Smooth muscle cell (in vitro differentiated cells): Measurements from ENCODE around the gene UGT1A7. TPM values are rescaled to one million over a fixed set of nuclear protein-coding genes. Genes with fewer than 3 reads are reported as not detected.
"Not testable (repeated sequence)": the region's sequence is repeated elsewhere in the genome, so short reads cannot be mapped to it uniquely, and the experiment has no call there.

Experiments used
- DNase-seq: peaks from one replicate; lab custom pipeline; 2025; ENCODE audit not compliant: unreplicated experiment; lab: John Stamatoyannopoulos, UW
- H2AFZ ChIP-seq: fragments of 200-600 bp; sonication (generic); 2 replicates; pipeline ENCODE4 v1.6.0; 2016; ENCODE audit warnings: antibody characterized with exemption, low read depth, mild to moderate bottlenecking
- H3F3A ChIP-seq: fragments of 200-600 bp; sonication (generic); 2 replicates; pipeline ENCODE4 v1.6.0; 2017; ENCODE audit warnings: antibody characterized with exemption, low read depth
- H3K27ac ChIP-seq: fragments of 200-600 bp; sonication (generic); 2 replicates; pipeline ENCODE4 v1.5.1; 2016; ENCODE audit warnings: low read depth, mild to moderate bottlenecking
- H3K27me3 ChIP-seq: fragments of 200-600 bp; sonication (generic); 2 replicates; pipeline ENCODE4 v1.6.1; 2016; ENCODE audit warnings: low read depth, mild to moderate bottlenecking
- H3K36me3 ChIP-seq: fragments of 200-600 bp; sonication (generic); 2 replicates; pipeline ENCODE4 v1.5.1; 2016; ENCODE audit warnings: low read depth
- H3K4me1 ChIP-seq: fragments of 200-600 bp; sonication (generic); 2 replicates; pipeline ENCODE4 v1.5.1; 2016; ENCODE audit warnings: low read depth
- H3K4me2 ChIP-seq: fragments of 200-600 bp; sonication (generic); 2 replicates; pipeline ENCODE4 v1.6.0; 2016; ENCODE audit warnings: mild to moderate bottlenecking
- H3K4me3 ChIP-seq: fragments of 200-600 bp; sonication (generic); 2 replicates; pipeline ENCODE4 v1.5.1; 2016; ENCODE audit warnings: mild to moderate bottlenecking
- H3K79me2 ChIP-seq: fragments of 200-600 bp; sonication (generic); 2 replicates; pipeline ENCODE4 v1.6.0; 2016; ENCODE audit warnings: low read depth, mild to moderate bottlenecking
- H3K9ac ChIP-seq: fragments of 200-600 bp; sonication (generic); 2 replicates; pipeline ENCODE4 v1.6.0; 2016; ENCODE audit warnings: low read depth
- H3K9me3 ChIP-seq: fragments of 200-600 bp; sonication (generic); replicated peaks from 2 replicates; pipeline ENCODE4 v1.5.1; 2016; ENCODE audit warnings: low read depth
- H4K20me1 ChIP-seq: fragments of 200-600 bp; sonication (generic); 2 replicates; pipeline ENCODE4 v1.6.0; 2016; ENCODE audit warnings: low read depth
- WGBS: methylation state at CpG from one replicate; pipeline ENCODE4 v1.1.7; 2016; ENCODE audit warnings: low lambda C conversion rate; 5-methylcytosine and 5-hydroxymethylcytosine counted together
- polyA plus RNA-seq: library from polyadenylated mRNA; unstranded; fragments of >200 nt; fragmentation: Nextera tagmentation; extraction: Ambion mirVana; gene quantifications from 2 replicates; pipeline ENCODE4 v1.2.1, GENCODE V29; 2016
- total RNA-seq: library from RNA; depleted of rRNA; stranded (reverse); fragments of >200 nt; gene quantifications from 2 replicates; pipeline ENCODE4 v1.2.3, GENCODE V29; 2014
- TF ChIP-seq, protein P1 (sequence below): fragments of 200-600 bp; sonication (generic); IDR thresholded peaks from 2 replicates; pipeline ENCODE4 v1.5.1; 2017; ENCODE audit warnings: borderline replicate concordance, mild to moderate bottlenecking, antibody characterized with exemption; ENCODE audit not compliant: insufficient read depth, poor library complexity, severe bottlenecking

UGT1A7 gene
- total and polyA plus RNA-seq, 2 experiments from 2014 or later, result not detected

DNA sequence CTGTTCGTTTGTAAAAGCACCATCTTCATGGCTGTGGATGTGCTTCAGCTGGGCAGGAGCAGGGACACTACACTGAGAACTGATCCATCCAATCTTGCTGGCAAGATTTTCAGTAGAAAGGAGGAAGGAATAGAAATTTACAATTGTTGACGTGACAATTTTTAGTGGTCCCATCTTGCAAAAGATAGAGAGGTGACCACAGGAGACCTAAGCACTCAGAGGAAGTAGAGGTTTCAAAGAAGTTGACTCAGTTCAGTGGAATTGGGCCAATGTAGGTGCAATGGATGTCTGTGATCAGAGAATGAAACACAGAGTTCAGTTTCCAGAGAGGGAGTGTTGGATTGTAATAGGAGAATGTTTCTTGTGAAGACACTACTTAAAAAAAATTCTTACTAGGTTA is 32.4 kb downstream of the UGT1A7 start:
- no peak overlapping the region for H3K9ac ChIP-seq
- no peak for DNase-seq
- no peaks in the 10 kb centered on the region for H3K79me2 ChIP-seq
- 89% methylated on average over 2 of the region's 2 CpGs for whole genome bisulfite sequencing
- H3K36me3 ChIP-seq, result no peaks in the 10 kb centered on the region
- H3K27ac ChIP-seq, result no peak overlapping the region
- TF ChIP-seq, protein P1, sequence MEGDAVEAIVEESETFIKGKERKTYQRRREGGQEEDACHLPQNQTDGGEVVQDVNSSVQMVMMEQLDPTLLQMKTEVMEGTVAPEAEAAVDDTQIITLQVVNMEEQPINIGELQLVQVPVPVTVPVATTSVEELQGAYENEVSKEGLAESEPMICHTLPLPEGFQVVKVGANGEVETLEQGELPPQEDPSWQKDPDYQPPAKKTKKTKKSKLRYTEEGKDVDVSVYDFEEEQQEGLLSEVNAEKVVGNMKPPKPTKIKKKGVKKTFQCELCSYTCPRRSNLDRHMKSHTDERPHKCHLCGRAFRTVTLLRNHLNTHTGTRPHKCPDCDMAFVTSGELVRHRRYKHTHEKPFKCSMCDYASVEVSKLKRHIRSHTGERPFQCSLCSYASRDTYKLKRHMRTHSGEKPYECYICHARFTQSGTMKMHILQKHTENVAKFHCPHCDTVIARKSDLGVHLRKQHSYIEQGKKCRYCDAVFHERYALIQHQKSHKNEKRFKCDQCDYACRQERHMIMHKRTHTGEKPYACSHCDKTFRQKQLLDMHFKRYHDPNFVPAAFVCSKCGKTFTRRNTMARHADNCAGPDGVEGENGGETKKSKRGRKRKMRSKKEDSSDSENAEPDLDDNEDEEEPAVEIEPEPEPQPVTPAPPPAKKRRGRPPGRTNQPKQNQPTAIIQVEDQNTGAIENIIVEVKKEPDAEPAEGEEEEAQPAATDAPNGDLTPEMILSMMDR, result no peak
- no peak overlapping the region for H3K4me2 ChIP-seq
- no peaks in the 10 kb centered on the region for H4K20me1 ChIP-seq
- H3K9me3 ChIP-seq, result no peaks in the 10 kb centered on the region
- no peaks in the 10 kb centered on the region for H3F3A ChIP-seq
- H2AFZ ChIP-seq, result no peak overlapping the region
- H3K4me3 ChIP-seq, result no peak overlapping the region
- no peaks in the 10 kb centered on the region for H3K27me3 ChIP-seq
- no peaks in the 10 kb centered on the region for H3K4me1 ChIP-seq

DNA sequence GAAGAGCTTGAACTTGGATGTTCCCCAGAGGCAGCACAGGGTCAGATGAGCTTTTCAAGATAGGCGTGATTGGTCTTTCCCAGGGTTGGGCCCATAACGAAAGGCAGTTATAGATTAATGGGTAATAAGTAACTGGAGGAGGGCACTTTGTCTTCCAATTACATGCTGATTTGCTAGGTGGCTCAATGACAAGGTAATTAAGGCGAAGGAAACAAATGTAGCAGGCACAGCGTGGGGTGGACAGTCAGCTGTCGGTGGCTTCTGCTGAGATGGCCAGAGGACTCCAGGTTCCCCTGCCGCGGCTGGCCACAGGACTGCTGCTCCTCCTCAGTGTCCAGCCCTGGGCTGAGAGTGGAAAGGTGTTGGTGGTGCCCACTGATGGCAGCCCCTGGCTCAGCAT is 36.9 kb downstream of the UGT1A7 start, which contains the start of gene UGT1A4:
Gene UGT1A4 (plus strand): TSS at position 185 of the 400 bp plus-strand sequence. CDS start 85 bp downstream, at position 270.
- Histone ChIP-seq H2AFZ (no peak within 1 kb of the TSS), H3K4me3 (no peak within 1 kb of the TSS), H3K27me3 (no peaks in the 10 kb centered on the region), H3F3A (no peaks in the 10 kb centered on the region), H3K36me3 (no peaks in the 10 kb centered on the region), H4K20me1 (no peaks in the 10 kb centered on the region), H3K9ac (no peak within 1 kb of the TSS), H3K79me2 (no peaks in the 10 kb centered on the region), H3K4me2 (no peak within 1 kb of the TSS), H3K4me1 (no peaks in the 10 kb centered on the region), H3K9me3 (no peaks in the 10 kb centered on the region), H3K27ac (no peak within 1 kb of the TSS)
- 94% methylated on average over 7 of the region's 7 CpGs for WGBS
- TF ChIP-seq, protein P1, result no peak
- DNase-seq, result no peak

DNA sequence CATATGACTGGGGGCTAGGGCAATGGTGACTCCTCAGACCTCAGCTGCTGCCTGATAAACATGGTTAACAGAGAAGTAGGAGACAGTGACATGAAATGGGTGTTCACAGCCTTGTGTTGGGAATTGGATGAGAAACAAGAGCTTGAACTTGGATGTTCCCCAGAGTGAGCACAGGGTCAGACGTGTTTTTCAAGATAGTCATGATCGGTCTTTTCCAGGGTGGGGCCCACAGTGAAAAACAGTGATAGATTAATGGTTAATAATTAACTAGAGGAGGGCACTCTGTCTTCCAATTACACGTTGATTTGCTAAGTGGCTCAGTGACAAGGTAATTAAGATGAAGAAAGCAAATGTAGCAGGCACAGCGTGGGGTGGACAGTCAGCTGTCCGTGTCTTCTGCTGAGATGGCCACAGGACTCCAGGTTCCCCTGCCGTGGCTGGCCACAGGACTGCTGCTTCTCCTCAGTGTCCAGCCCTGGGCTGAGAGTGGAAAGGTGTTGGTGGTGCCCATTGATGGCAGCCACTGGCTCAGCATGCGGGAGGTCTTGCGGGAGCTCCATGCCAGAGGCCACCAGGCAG is 47.1 kb downstream of the UGT1A7 start, which contains the start of gene UGT1A3:
Gene UGT1A3 (plus strand): TSS at position 320 of the 579 bp plus-strand sequence. CDS start 85 bp downstream, at position 405.
- Histone ChIP-seq H3K36me3 (no peaks in the 10 kb centered on the region), H3K4me2 (no peak within 1 kb of the TSS), H3F3A (no peaks in the 10 kb centered on the region), H3K4me3 (no peak within 1 kb of the TSS), H3K27ac (no peak within 1 kb of the TSS), H3K9ac (no peak within 1 kb of the TSS), H3K27me3 (no peaks in the 10 kb centered on the region), H4K20me1 (no peaks in the 10 kb centered on the region), H3K4me1 (no peaks in the 10 kb centered on the region), H3K9me3 (no peaks in the 10 kb centered on the region), H3K79me2 (no peaks in the 10 kb centered on the region), H2AFZ (no peak within 1 kb of the TSS)
- 84% methylated on average over 8 of the region's 8 CpGs for WGBS
- DNase-seq, result no peak
- TF ChIP-seq, protein P1, result no peak

DNA sequence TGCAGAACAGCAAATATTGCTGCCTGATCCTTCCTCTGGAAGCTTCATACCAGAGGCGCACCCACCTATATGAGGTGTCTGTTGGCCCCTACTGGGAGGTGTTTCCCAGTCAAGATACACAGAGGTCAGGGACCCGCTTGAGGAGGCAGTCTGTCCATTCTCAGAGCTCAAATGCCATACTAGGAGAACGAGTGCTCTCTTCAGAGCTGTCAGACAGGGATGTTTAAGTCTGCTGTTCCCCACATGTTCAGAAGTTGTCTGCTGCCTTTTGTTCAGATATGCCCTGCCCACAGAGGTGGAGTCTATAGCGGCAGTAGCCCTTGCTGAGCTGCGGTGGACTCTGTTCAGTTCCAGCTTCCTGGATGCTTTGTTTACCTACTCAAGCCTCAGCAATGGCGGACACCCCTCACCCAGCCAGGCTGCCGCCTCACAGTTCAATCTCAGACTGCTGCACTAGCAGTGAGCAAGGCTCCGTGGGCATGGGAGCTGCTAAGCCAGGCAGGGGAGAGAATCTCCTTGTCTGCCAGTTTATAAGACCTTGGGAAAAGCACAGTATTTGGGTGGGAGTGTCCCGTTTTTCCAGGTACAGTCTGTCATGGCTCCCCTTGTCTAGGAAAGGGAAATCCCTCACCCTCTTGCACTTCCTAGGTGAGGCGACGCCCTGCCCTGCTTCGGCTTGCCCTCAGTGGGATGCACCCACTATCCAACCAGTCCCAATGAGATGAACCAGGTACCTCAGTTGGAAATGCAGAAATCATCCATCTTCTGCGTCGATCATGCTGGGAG is 55.4 kb downstream of the UGT1A7 start:
- H3K79me2 ChIP-seq, H4K20me1 ChIP-seq, H3K36me3 ChIP-seq, H3K4me3 ChIP-seq, H3K4me2 ChIP-seq, H3K4me1 ChIP-seq, H3K27me3 ChIP-seq, DNase-seq, H3K9ac ChIP-seq, H3F3A ChIP-seq, H2AFZ ChIP-seq, H3K27ac ChIP-seq, H3K9me3 ChIP-seq: not testable (repeated sequence)
- 88% methylated on average over 14 of the region's 14 CpGs for WGBS
